ENCODE data around the gene TNFRSF17.

TNFRSF17 gene

GRCh38 chr16:11972128-11972527, 7.1 kb downstream of the TNFRSF17 start:
- no peak for DNase-seq

GRCh38 chr16:11973070-11973469, 8.1 kb downstream of the TNFRSF17 start:
- no peak for DNase-seq

- DNase-seq = no peak
Measured at GRCh38 chr16:11976850-11977375, 11.9 kb downstream of the TNFRSF17 start.

- DNase-seq = no peak
Measured at GRCh38 chr16:11977376-11978041, 12.5 kb downstream of the TNFRSF17 start.

- DNase-seq = no peak
Measured at GRCh38 chr16:11978080-11978479, 13.1 kb downstream of the TNFRSF17 start.

GRCh38 chr16:11979013-11979672, 14.1 kb downstream of the TNFRSF17 start:
- DNase-seq = no peak

- DNase-seq = no peak
Measured at GRCh38 chr16:11980136-11980844, 15.3 kb downstream of the TNFRSF17 start.

- no peak for DNase-seq
Measured at GRCh38 chr16:11985250-11985649, 20.2 kb downstream of the TNFRSF17 start.

- no peak for DNase-seq
Measured at GRCh38 chr16:11986521-11987057, 21.6 kb downstream of the TNFRSF17 start.

GRCh38 chr16:11988258-11988978, 23.4 kb downstream of the TNFRSF17 start:
- DNase-seq = no peak

GRCh38 chr16:11990702-11991390, 25.8 kb downstream of the TNFRSF17 start:
- DNase-seq = no peak

- DNase-seq = no peak
Measured at GRCh38 chr16:11992008-11992584, 27.1 kb downstream of the TNFRSF17 start.

- no peak for DNase-seq
Measured at GRCh38 chr16:11992586-11993524, 27.8 kb downstream of the TNFRSF17 start.

- no peak for DNase-seq
Measured at GRCh38 chr16:11994143-11995119, 29.4 kb downstream of the TNFRSF17 start.

- DNase-seq = no peak
Measured at GRCh38 chr16:11996433-11997330, 31.7 kb downstream of the TNFRSF17 start.

- DNase-seq = no peak
Measured at GRCh38 chr16:12000032-12000431, 35.0 kb downstream of the TNFRSF17 start.

GRCh38 chr16:12002447-12003006, 37.5 kb downstream of the TNFRSF17 start:
- DNase-seq = no peak

GRCh38 chr16:12006637-12007036, 41.6 kb downstream of the TNFRSF17 start:
- no peak for DNase-seq

Measured in NCI-H526 treated with DMSO at 0.1 percent for 48 hours (cell line).